ENCODE data around the gene CEP20.

Gene CEP20

DNA sequence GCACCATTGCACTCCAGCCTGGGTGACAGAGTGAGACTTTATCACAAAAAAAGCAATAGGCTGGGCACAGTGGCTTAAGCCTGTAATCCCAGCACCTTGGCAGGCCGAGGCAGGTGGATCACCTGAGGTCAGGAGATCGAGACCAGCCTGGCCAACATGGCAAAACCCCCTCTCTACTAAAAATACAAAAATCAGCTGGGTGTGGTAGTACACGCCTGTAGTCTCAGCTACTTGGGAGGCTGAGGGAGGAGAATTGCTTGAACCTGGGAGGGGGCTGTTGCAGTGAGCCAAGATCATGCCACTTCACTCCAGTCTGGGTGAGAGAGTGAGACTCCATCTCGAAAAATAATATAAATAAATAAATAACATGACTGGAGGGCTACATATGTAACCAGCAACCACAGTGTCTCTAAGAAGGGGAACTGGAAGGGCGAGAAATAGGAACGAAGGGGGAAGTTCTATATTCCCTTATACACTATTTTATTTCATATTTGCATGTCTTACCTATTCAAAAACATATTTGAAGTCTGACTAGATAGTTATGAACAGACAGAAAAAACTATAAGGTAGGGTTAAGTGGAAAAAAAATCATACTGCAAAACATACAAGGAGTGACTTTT lies 57.5 kb downstream of the CEP20 start:
- DNase-seq = no peak

DNA sequence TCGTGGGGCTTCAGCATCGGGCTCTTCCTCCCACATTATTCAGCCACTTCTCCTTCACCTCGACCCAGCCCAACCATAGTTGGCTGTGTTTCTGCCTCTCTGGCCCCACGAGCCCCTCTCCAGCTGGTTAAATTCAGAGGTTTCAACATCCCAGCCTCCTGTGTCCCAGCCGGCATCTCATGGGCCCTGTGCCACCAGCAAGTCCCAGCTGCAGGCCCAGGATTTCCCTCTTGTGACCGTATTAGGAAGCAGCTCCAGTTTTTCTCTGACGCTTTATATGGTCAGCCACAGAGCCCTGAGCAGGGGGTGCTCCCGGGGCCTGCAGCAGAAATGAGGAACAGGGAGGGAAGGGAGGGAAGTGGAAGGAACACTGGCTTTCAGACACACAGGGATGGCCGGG lies 58.9 kb downstream of the CEP20 start:
- DNase-seq = peak; percentile 76

DNA sequence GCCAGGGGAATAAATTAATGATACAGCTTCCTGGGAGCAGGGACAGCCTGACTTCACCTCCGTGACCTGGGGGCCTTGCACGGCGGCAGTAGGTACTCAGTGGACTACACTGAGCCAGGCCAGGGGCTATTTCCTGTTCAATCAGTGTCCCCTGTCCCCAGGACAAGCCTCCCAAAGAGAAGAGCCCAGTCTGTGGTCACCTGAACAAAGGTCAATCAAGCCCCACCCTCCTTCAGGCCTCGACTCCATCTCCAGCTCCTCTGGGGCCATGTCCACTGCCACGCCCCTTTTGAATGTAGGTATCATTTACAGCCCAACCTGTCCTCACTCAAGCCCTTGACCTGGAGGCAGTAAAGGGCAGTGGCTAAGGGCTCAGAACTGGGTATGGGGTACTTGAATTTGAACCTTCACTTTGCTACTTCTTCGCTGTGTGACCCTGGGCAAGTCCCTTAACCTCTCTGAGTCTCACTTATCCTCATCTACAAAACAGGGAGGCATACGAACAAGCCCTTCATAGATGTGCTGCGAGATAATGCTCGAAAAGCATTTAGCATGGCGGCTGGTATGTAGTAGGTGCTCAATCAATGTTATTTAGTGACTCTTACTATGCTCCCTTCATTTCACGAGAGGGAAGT lies 60.6 kb downstream of the CEP20 start:
- DNase-seq = no peak

DNA sequence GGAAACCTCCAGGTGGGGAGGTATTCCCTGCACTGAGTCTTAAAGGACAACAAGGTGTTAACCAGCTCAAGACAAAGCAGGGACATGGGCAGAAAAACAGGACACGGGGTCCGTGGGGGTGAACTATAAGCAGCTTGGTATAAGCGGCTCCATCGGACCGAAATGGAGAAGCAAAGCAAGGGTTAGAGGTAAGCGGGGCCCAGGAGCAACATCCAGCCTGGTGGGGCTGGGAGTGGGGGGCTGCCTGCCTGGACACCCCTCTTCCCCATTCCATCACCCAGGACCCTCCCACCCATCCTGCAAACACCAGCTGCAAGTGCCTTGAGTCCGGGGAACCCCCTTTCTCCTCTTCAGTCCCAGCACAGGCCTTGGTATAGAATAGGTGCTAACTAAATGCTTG lies 61.1 kb downstream of the CEP20 start:
- DNase-seq = no peak

DNA sequence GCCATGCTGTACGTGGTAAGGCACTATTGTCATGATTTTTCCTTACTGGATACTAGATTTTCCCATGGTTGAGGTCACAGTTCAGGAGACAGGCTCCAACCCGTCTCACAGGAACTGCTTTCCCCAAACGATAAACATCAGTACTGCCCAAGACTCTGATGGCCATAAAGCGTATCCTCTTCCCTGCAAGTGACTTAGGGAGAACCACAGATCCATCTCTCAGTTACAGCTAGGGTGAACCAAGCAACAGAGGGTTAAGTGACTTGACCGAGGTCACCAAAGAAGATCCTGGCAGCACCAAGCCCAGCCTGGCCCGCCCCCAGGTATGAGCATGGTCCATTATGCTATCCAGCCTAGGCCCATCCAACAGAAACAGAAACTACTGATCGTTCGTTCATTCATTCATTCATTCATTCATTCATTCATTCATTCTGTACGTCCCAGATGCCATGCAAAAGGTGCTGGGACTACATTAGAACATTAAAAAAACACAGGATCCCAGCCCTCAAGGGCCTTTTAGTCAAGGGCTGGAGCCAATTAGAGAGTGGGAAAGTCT lies 62.6 kb downstream of the CEP20 start:
- no peak for DNase-seq

DNA sequence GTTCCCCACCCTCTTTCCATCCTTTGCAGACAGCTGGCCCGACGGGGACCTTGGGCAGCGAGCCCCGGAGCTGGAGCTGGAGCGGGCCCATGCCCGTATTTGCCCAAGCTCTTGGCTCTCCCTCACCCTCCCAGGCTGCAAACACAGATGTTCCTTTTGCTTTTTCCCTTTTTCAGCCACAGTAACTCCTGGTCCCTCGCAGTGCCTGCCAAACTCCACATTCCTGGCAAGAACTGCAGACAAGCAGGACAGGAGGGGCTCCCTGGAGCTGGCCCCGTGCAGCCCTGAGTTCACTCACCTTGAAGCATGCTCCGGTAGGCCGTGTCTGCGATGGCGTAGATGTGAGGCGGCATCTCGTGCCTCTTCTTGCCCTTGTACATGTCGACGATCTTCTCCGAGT lies 65.4 kb downstream of the CEP20 start:
- no peak for DNase-seq

DNA sequence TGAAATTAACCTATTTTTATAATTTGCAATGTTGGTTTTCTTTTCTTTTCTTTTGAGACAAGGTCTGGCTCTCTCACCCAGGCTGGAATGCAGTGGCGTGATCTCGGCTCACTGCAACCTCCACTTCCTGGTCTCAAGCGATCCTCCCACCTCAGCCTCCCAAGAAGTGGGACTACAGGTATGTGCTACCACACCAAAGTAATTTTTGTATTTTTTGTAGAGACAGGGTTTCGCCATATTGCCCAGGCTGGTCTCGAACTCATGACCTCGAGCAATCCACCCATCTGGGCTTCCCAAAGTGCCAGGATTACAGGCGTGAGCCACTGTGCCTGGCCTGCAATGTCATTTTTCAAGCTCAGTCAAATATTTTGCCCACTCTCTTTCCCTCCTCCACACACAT lies 67.6 kb downstream of the CEP20 start:
- DNase-seq = no peak

DNA sequence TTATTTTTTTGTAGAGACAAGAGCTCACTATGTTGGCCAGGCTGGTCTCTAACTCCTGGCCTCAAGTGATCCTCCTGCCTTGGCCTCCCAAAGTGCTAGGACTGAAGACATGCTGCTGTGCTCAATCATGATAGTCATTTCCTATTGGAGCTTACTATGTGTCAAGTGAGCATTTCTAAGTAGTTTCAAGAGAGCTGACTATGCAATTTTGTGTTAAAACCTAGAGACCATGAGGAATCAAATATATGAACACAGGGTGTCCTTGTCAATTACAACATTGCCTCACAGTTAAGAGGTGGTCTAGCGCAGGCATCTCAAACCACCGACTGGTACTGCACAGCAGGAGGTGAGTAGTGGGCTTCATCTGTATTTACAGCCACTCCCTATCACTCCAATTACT lies 69.4 kb downstream of the CEP20 start:
- DNase-seq = no peak

DNA sequence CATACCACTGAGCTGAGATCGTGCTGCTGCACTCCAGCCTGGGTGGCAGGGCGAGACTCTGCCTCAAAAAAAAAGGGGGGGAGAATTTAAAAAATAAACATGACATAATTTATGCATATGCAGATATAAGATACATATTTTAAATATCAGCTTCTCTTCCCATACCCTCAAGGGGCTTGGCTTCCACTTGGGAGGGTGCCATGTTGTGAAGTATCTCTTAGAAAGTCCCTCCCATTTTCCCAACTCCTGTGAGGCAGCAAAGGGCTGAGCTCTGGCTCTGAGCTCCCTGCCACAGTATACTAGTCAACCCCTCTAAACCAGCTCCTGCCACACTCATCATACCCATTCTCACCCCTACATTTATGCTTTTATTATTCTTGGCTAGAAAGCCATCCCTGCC lies 71.0 kb downstream of the CEP20 start:
- peak; percentile 53 for DNase-seq

DNA sequence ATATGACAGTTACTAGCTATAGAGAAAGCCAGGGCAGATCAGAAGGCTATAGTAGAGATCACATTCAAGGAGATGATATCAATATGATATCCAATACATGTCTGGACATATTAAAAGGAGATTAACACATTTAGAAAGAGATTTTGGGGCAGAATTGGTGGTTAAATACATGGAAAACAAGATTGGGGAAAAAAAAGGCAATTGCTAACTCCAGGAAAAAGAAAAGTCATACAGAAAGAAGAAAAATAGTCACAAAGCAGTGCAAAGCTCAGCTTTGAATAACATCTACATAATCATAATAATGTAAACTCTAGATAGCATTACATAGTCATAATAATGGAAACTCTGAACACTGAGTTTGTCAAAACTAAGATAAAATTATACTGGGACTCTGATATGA lies 72.2 kb downstream of the CEP20 start:
- DNase-seq = no peak
